Left ventricle myocardium superior (tissue), 1 donor: ENCODE data around the gene CYGB. TPM values are rescaled to one million over a fixed set of nuclear protein-coding genes. Genes with fewer than 3 reads are reported as not detected.

Source experiments
- ATAC-seq: fragments of 200-7000 bp; cut with Tn5 transposase; one replicate; pipeline ENCODE4 v1.9.1; 2020; ENCODE audit warnings: mild to moderate bottlenecking, moderate library complexity
- DNase-seq: peaks from one replicate; pipeline ENCODE4 v3.0.0-alpha.2; 2020
- intact Hi-C: fragments of 100-400 bp; cut with micrococcal nuclease; formaldehyde crosslinking; loops from one replicate; pipeline ENCODE4 v1.11.0; 2022
- total RNA-seq: library from RNA; stranded (reverse); fragmentation: NEBNext Ultra II Directional; extraction: Animal tissue kit (Norgen Biotek cat#: 25700); gene quantifications from one replicate; pipeline ENCODE4 v1.2.1, GENCODE V29; 2021
- donor health status: DM: no; HTN: yes; CAD: no; lungs with severe emphysema.

Gene CYGB
- total RNA-seq, 1 donor from 2014 or later, result 28.0 TPM

DNA sequence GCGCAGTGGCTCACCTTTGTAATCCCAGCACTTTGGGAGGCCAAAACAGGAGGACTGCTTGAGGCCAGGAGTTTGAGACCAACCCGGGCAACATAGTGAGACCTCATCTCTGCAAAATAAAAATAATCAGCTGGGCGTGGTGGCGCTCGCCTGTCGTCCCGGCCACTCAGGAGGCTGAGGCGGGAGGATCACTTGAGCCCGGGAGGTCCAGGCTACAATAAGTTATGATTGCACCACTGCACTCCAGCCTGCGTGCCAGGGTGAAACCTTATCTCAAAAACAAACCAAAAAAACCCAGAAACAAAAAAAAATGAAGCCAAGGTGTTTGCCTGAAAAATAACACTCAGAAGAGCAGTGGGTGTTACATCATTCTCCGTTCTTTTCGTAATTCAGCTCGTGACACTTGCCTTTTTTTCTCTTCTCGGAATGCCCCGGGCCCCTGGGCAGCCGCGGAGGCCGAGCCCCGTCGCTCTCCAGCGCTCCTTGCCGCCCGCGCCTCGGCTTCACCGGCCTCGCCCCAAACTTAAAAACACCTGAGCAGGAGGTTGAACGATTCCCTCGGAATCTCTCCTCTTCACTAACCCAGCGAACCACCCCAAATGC is 19.4 kb upstream of the CYGB start:
- ATAC-seq (peak; percentile 5), DNase-seq (no peak)
- intact Hi-C loops, result no loop called here

- ATAC-seq (peak; percentile 52), DNase-seq (peak; percentile 81)
- intact Hi-C loops, result no loop called here
Observed at GRCh38 chr17:76554131-76554530, 16.6 kb upstream of the CYGB start.

- intact Hi-C loops, result no loop called here
- ATAC-seq (no peak), DNase-seq (no peak)
Observed at GRCh38 chr17:76553178-76553908, 15.8 kb upstream of the CYGB start.

DNA sequence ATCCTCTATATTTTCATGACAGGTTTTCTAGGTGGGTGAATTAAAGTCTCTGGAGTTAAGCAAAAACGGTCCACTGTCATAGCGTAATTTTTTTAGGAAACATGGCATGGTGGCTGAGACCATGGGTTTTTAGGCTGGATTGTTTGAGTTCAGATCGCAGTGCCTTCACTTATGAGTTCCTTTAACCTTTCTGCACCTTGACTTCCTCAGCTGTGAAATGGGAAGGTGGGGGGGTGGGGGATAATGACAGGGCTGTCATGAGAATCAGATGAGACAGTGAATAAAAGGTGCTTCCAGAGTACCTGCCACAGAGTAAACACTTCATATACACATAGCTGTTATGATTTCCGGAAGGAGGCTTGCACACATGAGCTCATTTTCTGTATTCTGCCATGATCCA is 14.2 kb upstream of the CYGB start:
- intact Hi-C loops, result no loop called here
- DNase-seq (no peak), ATAC-seq (no peak)

DNA sequence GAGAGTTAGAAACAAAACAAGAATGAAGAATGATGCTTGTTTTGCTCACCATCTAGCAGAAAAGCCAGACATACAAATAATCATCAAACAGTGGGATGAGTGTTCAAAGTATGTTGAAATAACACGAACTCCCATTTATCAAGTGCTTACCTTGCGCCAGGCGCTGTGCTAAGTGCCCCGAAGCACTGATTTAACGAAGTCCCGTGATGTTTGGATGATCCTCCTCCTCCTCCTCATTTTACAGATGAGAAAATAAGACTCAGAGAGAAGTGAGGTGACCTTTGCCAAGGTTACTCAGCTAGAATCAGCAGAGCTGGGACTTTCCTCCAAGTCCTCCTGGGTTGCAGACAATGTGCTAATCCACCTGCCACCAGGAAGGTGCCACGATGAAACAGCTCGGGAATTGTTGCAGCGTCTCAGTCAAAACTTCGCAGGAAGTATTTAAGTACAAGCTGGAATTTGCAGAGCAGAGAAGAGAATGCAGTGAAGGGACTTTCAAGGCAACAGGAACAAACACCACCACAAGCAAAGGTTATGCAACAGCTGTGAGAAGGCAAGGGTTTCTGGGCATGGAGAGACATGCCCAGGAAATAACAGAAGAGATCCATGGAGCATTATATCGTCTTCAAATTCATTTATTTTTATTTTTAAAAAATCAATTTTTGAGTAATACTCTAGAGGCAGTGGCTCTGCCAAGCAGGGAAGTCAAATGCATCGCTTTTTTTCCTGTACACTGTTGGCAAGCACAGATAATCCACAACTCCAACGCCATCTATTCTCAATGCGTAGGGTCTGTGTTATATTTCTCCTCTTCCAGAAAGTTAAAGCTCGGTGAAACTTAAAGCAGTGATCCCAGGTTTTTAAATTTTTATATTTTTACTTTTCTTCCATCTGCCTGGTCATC is 13.5 kb upstream of the CYGB start:
- no peak for ATAC-seq
- intact Hi-C loops, result no loop called here
- no peak for DNase-seq

DNA sequence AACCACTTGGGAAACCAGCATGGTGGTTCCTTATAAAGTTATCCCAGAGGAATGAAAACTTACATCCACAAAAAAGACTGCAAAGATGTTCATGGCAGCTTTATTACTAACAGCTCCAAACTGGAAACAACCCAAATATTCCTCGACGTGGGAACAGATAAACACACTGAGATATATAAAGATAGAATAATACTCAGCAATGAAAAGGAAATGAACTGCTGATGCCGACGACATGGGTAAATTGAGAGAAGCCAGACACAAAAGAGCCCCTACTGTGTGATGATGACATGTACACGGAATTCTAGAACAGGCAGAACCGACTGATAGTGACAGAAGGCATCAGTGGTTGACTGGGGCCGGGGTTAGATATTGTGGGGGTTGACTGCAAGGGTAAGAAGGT is 12.0 kb upstream of the CYGB start:
- intact Hi-C loops, result no loop called here
- DNase-seq, result no peak
- no peak for ATAC-seq

- DNase-seq, result no peak
- no peak for ATAC-seq
- intact Hi-C loops, result no loop called here
Observed at GRCh38 chr17:76549215-76549518, 11.7 kb upstream of the CYGB start.

- ATAC-seq, result no peak
- no peak for DNase-seq
- intact Hi-C loops, result no loop called here
Observed at GRCh38 chr17:76548378-76549214, 11.1 kb upstream of the CYGB start.

DNA sequence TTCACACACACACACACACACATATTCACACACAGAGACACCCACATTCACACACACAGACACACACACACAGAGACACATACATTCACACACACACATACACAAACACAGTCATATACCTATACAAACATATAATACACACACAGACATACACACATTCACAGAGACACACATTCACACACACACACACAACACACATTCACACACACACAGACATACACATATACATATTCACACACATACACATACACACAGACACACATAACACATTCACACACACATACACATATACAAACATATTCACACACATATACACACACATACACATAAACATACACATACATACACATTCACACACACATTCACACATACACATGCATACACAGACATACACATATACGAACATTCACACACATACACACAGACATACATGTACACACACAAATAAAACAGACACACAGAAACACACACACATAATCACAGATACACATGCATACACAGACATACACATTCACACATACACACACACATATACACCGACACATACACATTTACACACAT is 10.2 kb upstream of the CYGB start:
- DNase-seq (no peak), ATAC-seq (no peak)
- intact Hi-C loops, result no loop called here

DNA sequence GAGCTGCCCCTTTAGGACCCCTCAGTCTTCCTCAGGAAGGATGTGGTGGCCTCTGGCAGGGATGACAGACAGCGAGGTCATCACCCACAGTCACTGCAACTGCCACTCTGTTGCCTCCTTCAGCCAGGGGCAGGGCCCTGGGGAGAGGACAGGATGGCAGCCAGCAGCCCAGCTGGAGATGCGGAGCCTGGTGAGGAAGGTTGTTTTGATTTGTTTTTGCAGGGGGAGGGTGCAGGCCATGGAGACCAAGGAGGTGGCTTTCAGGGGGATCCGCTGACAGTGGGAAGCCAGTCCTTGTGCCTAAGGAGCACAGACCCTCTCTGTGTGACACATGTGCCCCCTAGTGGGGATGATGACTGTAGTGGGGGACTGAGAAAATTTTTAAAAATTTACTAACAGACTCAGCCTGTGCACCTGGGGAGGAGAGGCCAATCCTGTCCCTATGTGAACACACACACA is 9.7 kb upstream of the CYGB start:
- peak; percentile 63 for DNase-seq
- ATAC-seq, result peak; percentile 51
- intact Hi-C loops, result no loop called here

GRCh38 chr17:76546556-76547182 is 9.2 kb upstream of the CYGB start:
- DNase-seq (no peak), ATAC-seq (no peak)
- intact Hi-C loops, result no loop called here

DNA sequence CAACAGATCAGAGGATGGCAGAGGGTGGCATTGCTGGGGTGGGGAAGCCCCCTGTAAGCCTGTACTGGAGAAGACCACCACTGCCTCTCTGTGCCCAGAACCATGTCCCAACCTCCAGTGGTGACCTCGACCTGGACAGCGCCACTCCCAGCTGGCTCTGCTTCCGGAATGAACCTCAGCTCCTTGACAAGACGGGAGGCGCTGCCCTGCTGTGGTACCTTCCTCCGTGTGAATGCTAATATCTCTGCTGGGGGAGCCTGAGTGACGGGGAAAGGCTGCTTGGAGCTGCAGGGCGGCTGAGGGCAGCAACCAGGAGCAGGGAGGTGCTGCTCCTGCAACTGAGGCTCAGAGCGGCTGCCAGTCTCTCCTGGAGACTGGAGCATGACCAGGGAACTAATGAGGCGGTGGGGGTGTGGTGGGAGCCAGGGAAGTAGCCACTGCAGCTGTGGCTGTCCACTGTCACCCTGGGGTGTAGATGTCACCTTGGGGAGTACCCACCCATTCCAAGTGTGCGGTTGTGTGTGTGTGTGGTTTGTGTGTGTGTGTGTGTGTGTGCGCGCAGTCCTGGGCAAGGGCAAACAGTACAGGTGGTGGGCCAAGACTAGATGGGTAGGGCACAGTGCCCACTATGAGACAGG is 8.5 kb upstream of the CYGB start:
- intact Hi-C loops, result no loop called here
- no peak for DNase-seq
- no peak for ATAC-seq

- DNase-seq, result peak; percentile 84
- intact Hi-C loops, result no loop called here
- ATAC-seq, result peak; percentile 69
Observed at GRCh38 chr17:76544546-76545365, 7.2 kb upstream of the CYGB start.

DNA sequence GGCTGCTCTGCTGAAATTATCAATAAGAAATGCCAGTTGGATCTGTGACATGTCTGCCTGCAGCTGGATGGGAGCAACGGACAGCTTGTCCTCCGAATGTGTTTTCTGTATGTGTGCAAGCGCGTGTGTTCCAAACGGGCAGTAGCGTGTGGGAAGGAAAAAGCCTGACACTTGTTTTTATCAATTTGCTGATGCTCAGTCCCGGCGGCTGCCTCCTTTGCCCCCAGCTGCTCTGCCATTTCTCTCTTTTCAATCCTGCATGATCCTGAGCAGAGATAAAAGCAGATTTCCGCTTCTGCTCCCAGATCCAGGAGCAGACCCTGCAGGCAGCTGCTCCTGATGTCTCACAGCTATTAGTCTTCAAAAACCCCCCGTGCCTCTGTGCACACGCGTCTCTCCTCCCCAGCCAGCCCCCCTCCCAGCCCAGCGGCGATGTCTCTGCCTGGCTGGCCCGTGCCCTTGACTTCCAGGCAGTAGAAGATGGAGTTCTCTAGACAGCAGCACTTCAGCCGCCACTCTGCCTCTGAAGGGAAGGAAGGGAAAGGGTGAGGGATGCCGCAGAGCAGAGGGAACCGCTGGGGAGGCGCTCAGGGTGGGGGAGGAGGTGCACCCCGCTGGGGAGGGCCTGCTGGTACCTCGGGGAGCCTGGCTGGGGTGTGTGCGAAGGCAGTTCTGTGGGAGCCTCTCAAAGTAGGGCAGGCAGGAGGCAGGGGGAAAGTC is 6.5 kb upstream of the CYGB start:
- DNase-seq, result no peak
- ATAC-seq, result peak; percentile 7
- intact Hi-C loops, result no loop called here

- ATAC-seq, result no peak
Observed at GRCh38 chr17:76543482-76543825, 5.9 kb upstream of the CYGB start.

DNA sequence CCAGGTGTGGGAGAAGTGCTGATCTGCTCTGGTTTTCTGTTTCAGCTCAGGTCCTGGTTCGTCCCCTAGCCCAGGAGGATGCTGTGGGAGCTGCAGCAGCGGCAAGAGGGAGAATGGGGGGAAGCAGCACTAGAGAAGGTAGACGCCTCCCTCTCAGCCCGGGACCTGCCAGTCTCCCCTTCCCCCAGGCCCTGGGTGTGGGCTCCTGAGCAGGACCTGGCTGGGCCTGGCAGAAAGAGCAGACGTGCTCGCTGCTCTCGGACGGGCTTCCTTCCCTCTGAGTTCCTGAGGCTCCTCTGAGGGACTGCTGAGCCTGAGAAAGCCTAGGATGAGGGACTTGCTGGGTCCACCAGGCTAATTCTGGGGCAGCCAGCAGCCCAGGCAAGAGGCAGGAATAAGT is 5.5 kb upstream of the CYGB start:
- ATAC-seq, result no peak
- no peak for DNase-seq
- intact Hi-C loops, result no loop called here

More at GRCh38 chr17:76543482-76543825, 5.9 kb upstream of the CYGB start:
- no peak for DNase-seq
- intact Hi-C loops, result no loop called here

GRCh38 chr17:76542566-76542971 is 5.1 kb upstream of the CYGB start:
- intact Hi-C loops, result no loop called here
- DNase-seq (no peak), ATAC-seq (no peak)
